Skin of body (tissue), 2 donors: ENCODE data around the gene S100A10. TPM values are rescaled to one million over a fixed set of nuclear protein-coding genes. Genes with fewer than 3 reads are reported as not detected.

Source experiments
- DNase-seq: peaks from one replicate; lab custom pipeline; 2025; lab: John Stamatoyannopoulos, UW
- total RNA-seq: library from RNA; depleted of rRNA; stranded (reverse); fragments of >200 nt; gene quantifications from one replicate; pipeline ENCODE4 v1.2.3, GENCODE V29; 2014

The S100A10 gene
- total RNA-seq, 1 donor from 2014 or later: 133 TPM

DNA sequence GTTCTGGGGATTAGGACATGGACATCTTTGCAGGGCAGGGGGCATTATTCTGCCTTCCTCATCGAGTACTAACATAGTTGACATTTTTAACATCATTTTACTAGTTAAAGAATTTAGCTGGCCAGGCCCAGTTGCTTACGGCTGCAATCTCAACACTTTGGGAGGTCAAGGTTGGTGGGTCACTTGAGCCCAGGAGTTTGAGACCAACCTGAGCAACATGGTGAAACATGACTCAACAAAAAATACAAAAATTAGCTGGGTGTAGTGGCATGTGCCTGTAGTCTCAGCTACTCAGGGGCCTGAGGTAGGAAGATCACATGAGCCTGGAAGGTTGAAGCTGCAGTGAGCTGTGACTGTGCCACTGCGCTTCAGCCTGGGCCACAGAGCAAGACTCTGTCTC lies 54.5 kb downstream of the S100A10 start:
- no peak for DNase-seq

DNA sequence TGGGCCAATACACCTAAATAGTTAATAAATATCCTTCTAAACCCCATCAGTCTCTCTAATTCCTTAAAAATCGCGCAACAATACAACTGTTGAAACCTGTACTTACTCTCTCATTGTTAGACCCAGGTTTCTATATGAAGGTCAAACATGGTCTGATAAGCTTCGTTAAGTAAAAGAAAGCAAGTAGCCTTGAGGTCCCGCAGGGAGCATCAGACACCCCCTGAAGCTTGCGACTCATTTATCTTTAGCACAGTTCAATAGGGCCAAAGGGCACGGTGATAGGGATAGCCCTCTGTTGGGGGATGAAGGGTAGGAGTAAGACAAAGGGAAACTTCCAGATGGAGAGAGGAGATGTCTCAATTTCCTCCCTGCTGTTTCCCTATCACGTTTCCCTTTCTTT lies 57.0 kb downstream of the S100A10 start:
- DNase-seq: no peak

DNA sequence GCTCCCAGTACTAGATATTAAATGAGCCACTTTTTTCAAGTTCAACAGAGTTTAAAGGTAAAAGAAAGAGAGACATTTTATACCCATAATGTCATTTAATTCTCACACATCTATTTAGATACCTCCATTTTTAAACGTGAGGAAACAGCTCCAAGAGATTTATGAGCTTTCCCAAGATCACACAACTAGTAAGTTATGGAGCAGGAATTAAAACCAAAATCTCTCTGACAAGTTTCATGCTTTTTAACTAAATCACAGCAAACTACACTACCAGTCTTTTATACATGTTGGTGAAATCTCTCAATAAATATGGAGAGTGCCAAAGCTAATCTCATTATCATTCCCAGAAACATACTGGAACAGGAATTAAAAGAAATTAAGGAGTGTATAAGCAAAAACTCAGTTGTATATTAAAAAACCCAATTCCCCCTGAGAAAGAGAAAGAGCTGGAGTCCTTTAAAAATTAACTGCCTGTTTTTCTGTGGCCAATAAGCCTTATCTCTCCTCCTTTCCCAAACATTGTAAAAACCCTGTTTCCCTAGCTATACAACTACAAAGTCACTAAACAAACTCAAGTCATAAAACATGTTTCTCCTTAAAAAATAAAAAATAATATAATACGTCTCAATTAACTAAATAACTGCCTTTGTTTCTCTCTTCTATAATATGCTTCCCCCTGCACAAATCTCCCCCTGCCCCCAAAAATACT lies 57.6 kb downstream of the S100A10 start:
- DNase-seq: no peak

DNA sequence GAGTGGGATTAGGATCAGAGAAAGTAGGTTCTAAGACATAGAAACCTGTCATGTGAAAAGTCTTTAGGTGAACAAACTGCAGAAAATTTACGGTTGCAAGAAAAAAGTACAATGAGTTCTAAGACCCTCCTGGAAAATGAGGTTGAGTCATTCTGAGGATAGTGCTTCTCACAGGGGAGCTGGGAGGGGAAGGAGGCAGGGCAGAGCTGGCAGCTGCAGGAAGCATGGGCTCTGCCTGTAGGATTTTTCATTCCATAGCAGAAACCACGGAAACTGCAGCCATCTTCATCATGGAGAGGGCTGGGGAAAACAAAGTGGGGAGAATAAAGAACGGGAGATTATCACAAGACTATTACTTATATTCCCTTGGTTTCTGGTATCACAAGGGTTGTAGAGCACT lies 58.5 kb downstream of the S100A10 start:
- DNase-seq: no peak

DNA sequence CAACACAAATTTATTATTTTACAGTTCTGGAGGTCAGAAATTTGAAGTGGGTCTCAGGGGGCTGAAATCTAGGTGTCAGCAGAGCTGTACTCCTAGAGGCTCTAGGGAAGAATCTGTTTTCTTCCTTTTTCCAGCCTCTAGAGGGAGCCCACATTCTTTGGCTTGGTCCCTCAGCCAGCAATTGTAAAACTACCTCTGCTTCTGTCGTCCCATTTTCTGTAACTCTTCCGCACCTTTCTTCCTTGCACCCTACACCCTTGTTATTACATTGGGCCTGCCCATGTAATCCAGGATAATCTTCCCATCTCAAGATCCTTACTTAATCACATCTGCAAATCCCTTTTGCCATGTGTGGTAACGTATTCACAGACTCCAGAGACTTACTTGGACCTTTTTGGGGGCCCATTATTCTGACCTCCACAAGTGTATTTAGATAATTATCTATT lies 59.6 kb downstream of the S100A10 start:
- DNase-seq: peak; percentile 51

Other genes starting within 250 kb of the S100A10 start
- gene MRPL9, start 230.4 kb downstream of the S100A10 start, total RNA-seq: 63.9 TPM
- 6.0 TPM for gene TDRKH, start 203.4 kb downstream of the S100A10 start, total RNA-seq
- 0.10 TPM for gene LINGO4, start 188.4 kb downstream of the S100A10 start, total RNA-seq
- 4.0 TPM for gene RORC, start 162.1 kb downstream of the S100A10 start, total RNA-seq
- gene C2CD4D, start 154.0 kb downstream of the S100A10 start, total RNA-seq: not detected
- gene THEM5, start 140.1 kb downstream of the S100A10 start, total RNA-seq: 8.4 TPM
- 6.0 TPM for gene THEM4, start 84.3 kb downstream of the S100A10 start, total RNA-seq
- 79.9 TPM for gene S100A11, start 43.1 kb upstream of the S100A10 start, total RNA-seq
- 17.4 TPM for gene TCHHL1, start 95.2 kb upstream of the S100A10 start, total RNA-seq
- 315 TPM for gene TCHH, start 121.6 kb upstream of the S100A10 start, total RNA-seq
- 4.4 TPM for gene RPTN, start 165.4 kb upstream of the S100A10 start, total RNA-seq
- gene HRNR, start 230.3 kb upstream of the S100A10 start, total RNA-seq: not detected